Smooth muscle cell (in vitro differentiated cells): ENCODE data around the gene ILKAP. TPM values are rescaled to one million over a fixed set of nuclear protein-coding genes. Genes with fewer than 3 reads are reported as not detected.

ENCODE experiments used
- DNase-seq: peaks from one replicate; lab custom pipeline; 2025; ENCODE audit not compliant: unreplicated experiment; lab: John Stamatoyannopoulos, UW
- H2AFZ ChIP-seq: fragments of 200-600 bp; sonication (generic); 2 replicates; pipeline ENCODE4 v1.6.0; 2016; ENCODE audit warnings: antibody characterized with exemption, low read depth, mild to moderate bottlenecking
- H3F3A ChIP-seq: fragments of 200-600 bp; sonication (generic); 2 replicates; pipeline ENCODE4 v1.6.0; 2017; ENCODE audit warnings: antibody characterized with exemption, low read depth
- H3K27ac ChIP-seq: fragments of 200-600 bp; sonication (generic); 2 replicates; pipeline ENCODE4 v1.5.1; 2016; ENCODE audit warnings: low read depth, mild to moderate bottlenecking
- H3K27me3 ChIP-seq: fragments of 200-600 bp; sonication (generic); 2 replicates; pipeline ENCODE4 v1.6.1; 2016; ENCODE audit warnings: low read depth, mild to moderate bottlenecking
- H3K36me3 ChIP-seq: fragments of 200-600 bp; sonication (generic); 2 replicates; pipeline ENCODE4 v1.5.1; 2016; ENCODE audit warnings: low read depth
- H3K4me1 ChIP-seq: fragments of 200-600 bp; sonication (generic); 2 replicates; pipeline ENCODE4 v1.5.1; 2016; ENCODE audit warnings: low read depth
- H3K4me2 ChIP-seq: fragments of 200-600 bp; sonication (generic); 2 replicates; pipeline ENCODE4 v1.6.0; 2016; ENCODE audit warnings: mild to moderate bottlenecking
- H3K4me3 ChIP-seq: fragments of 200-600 bp; sonication (generic); 2 replicates; pipeline ENCODE4 v1.5.1; 2016; ENCODE audit warnings: mild to moderate bottlenecking
- H3K79me2 ChIP-seq: fragments of 200-600 bp; sonication (generic); 2 replicates; pipeline ENCODE4 v1.6.0; 2016; ENCODE audit warnings: low read depth, mild to moderate bottlenecking
- H3K9ac ChIP-seq: fragments of 200-600 bp; sonication (generic); 2 replicates; pipeline ENCODE4 v1.6.0; 2016; ENCODE audit warnings: low read depth
- H3K9me3 ChIP-seq: fragments of 200-600 bp; sonication (generic); replicated peaks from 2 replicates; pipeline ENCODE4 v1.5.1; 2016; ENCODE audit warnings: low read depth
- H4K20me1 ChIP-seq: fragments of 200-600 bp; sonication (generic); 2 replicates; pipeline ENCODE4 v1.6.0; 2016; ENCODE audit warnings: low read depth
- CTCF ChIP-seq: fragments of 200-600 bp; sonication (generic); IDR thresholded peaks from 2 replicates; pipeline ENCODE4 v1.5.1; 2017; ENCODE audit warnings: borderline replicate concordance, mild to moderate bottlenecking, antibody characterized with exemption; ENCODE audit not compliant: insufficient read depth, poor library complexity, severe bottlenecking
- WGBS: methylation state at CpG from one replicate; pipeline ENCODE4 v1.1.7; 2016; ENCODE audit warnings: low lambda C conversion rate; 5-methylcytosine and 5-hydroxymethylcytosine counted together
- polyA plus RNA-seq: library from polyadenylated mRNA; unstranded; fragments of >200 nt; fragmentation: Nextera tagmentation; extraction: Ambion mirVana; gene quantifications from 2 replicates; pipeline ENCODE4 v1.2.1, GENCODE V29; 2016
- total RNA-seq: library from RNA; depleted of rRNA; stranded (reverse); fragments of >200 nt; gene quantifications from 2 replicates; pipeline ENCODE4 v1.2.3, GENCODE V29; 2014

ILKAP gene
- total and polyA plus RNA-seq, 2 experiments from 2014 or later: 12.0 to 21.9 TPM

GRCh38 chr2:238151628-238152235, 51.8 kb downstream of the ILKAP start:
- Histone ChIP-seq H3K9me3 (no peaks in the 10 kb centered on the region), H3K27ac (no peak overlapping the region), H3K9ac (no peak overlapping the region), H4K20me1 (no peaks in the 10 kb centered on the region), H3K4me3 (no peak overlapping the region), H3F3A (no peaks in the 10 kb centered on the region), H3K4me2 (no peak overlapping the region), H3K79me2 (no peaks in the 10 kb centered on the region), H3K36me3 (no peaks in the 10 kb centered on the region), H3K27me3 (no peaks in the 10 kb centered on the region), H3K4me1 (no peaks in the 10 kb centered on the region), H2AFZ (no peak overlapping the region)
- 89% methylated on average over 14 of the region's 16 CpGs for WGBS
- no peak for TF ChIP-seq CTCF
- DNase-seq: no peak

GRCh38 chr2:238151205-238151604, 52.3 kb downstream of the ILKAP start:
- no peaks in the 10 kb centered on the region for H3K27me3 ChIP-seq
- no peaks in the 10 kb centered on the region for H4K20me1 ChIP-seq
- H3K4me2 ChIP-seq: no peak overlapping the region
- H3K9ac ChIP-seq: no peak overlapping the region
- H3K9me3 ChIP-seq: no peaks in the 10 kb centered on the region
- no peaks in the 10 kb centered on the region for H3F3A ChIP-seq
- H3K4me3 ChIP-seq: no peak overlapping the region
- no peaks in the 10 kb centered on the region for H3K79me2 ChIP-seq
- no peak overlapping the region for H2AFZ ChIP-seq
- no peak overlapping the region for H3K27ac ChIP-seq
- WGBS: 92% methylated on average over 13 of the region's 13 CpGs
- no peak for TF ChIP-seq CTCF
- DNase-seq: no peak
- no peaks in the 10 kb centered on the region for H3K36me3 ChIP-seq
- H3K4me1 ChIP-seq: no peaks in the 10 kb centered on the region

- Histone ChIP-seq H3K9me3 (no peaks in the 10 kb centered on the region), H3K36me3 (no peaks in the 10 kb centered on the region), H3K4me2 (no peak overlapping the region), H4K20me1 (no peaks in the 10 kb centered on the region), H3K27ac (no peak overlapping the region), H3F3A (no peaks in the 10 kb centered on the region), H3K4me3 (no peak overlapping the region), H3K4me1 (no peaks in the 10 kb centered on the region), H3K9ac (no peak overlapping the region), H3K27me3 (no peaks in the 10 kb centered on the region), H2AFZ (no peak overlapping the region), H3K79me2 (no peaks in the 10 kb centered on the region)
- 97% methylated on average over 19 of the region's 25 CpGs for WGBS
- DNase-seq: no peak
- no peak for TF ChIP-seq CTCF
Observed at GRCh38 chr2:238150686-238151085, 52.8 kb downstream of the ILKAP start.
